B cell (primary cell): Measurements from ENCODE around the gene AKAP9. TPM values are rescaled to one million over a fixed set of nuclear protein-coding genes. Genes with fewer than 3 reads are reported as not detected.
"Not testable (repeated sequence)": the region's sequence is repeated elsewhere in the genome, so short reads cannot be mapped to it uniquely, and the experiment has no call there.

ENCODE experiments used
- ATAC-seq: fragments of 200-7000 bp; cut with Tn5 transposase; one replicate; pipeline ENCODE4 v1.10.0; 2021; ENCODE audit warnings: low read depth, mild to moderate bottlenecking, moderate number of reproducible peaks, moderate library complexity
- CTCF ChIA-PET: fragments of 350-600 bp; sonication (Branson Sonifier 250); formaldehyde crosslinking; loops from one replicate; lab custom pipeline; 2021; ENCODE audit warnings: antibody characterized with exemption, inconsistent platforms; lab: Charles Lee
- POLR2A ChIA-PET: fragments of 350-600 bp; sonication (Branson Sonifier 250); formaldehyde crosslinking; loops from one replicate; lab custom pipeline; 2021; ENCODE audit warnings: antibody characterized with exemption; lab: Charles Lee
- DNase-seq: peaks from one replicate; pipeline ENCODE4 v3.0.0; 2013
- H2AFZ ChIP-seq: 2 replicates; pipeline ENCODE4 v1.6.1; 2012; ENCODE audit warnings: mild to moderate bottlenecking, low read depth, low read length; ENCODE audit not compliant: insufficient read depth, poor library complexity, severe bottlenecking
- H3K27ac ChIP-seq, 2 donors: 1 replicate in 1 of 2; 2 replicates in 1 of 2; pipeline ENCODE4 v1.5.1; 2012 to 2013; ENCODE audit warnings: low read length in 2 of 2, mild to moderate bottlenecking in 2 of 2, moderate library complexity in 1 of 2
- H3K27me3 ChIP-seq, 4 experiments: fragments of 200-600 bp in 1 of 4; sonication (generic) in 1 of 4; replicated peaks in 1 of 4; 1 replicate in 2 of 4; 2 replicates in 2 of 4; pipeline versions ENCODE4 v1.6.1 to v1.7.0; 2013 to 2016; ENCODE audit warnings: low read length in 3 of 4, mild to moderate bottlenecking in 2 of 4, mixed read lengths in 1 of 4, moderate library complexity in 1 of 4; ENCODE audit not compliant: insufficient read depth in 4 of 4, control insufficient read depth in 3 of 4; ENCODE audit errors: control extremely low read depth in 1 of 4
- H3K36me3 ChIP-seq, 2 experiments: replicated peaks in 1 of 2; 1 replicate in 1 of 2; 2 replicates in 1 of 2; pipeline versions ENCODE4 v1.6.1 to v1.7.1; 2013; ENCODE audit warnings: low read length in 1 of 2; ENCODE audit not compliant: insufficient read depth in 2 of 2, control insufficient read depth in 1 of 2; ENCODE audit errors: control extremely low read depth in 1 of 2, extremely low read depth in 1 of 2
- H3K4me1 ChIP-seq, 2 donors: fragments of 200-600 bp in 1 of 2; sonication (generic) in 1 of 2; 1 replicate in 1 of 2; 2 replicates in 1 of 2; pipeline versions ENCODE4 v1.5.1 to v1.6.1; 2013 to 2017; ENCODE audit warnings: low read length in 2 of 2; ENCODE audit not compliant: control insufficient read depth in 2 of 2, insufficient read depth in 2 of 2
- H3K4me2 ChIP-seq: replicated peaks from 2 replicates; pipeline ENCODE3; 2012; ENCODE audit warnings: mild to moderate bottlenecking, low read depth, low read length; ENCODE audit not compliant: poor library complexity, severe bottlenecking
- H3K4me3 ChIP-seq, 5 experiments: fragments of 200-600 bp in 1 of 5; sonication (generic) in 1 of 5; 1 replicate in 3 of 5; 2 replicates in 2 of 5; pipeline versions ENCODE4 v1.5.1 to v1.7.0; 2011 to 2016; ENCODE audit warnings: low read length in 4 of 5, mild to moderate bottlenecking in 4 of 5, low read depth in 2 of 5, control low read depth in 1 of 5, moderate library complexity in 1 of 5; ENCODE audit not compliant: insufficient read depth in 1 of 5; ENCODE audit errors: control extremely low read depth in 1 of 5, extremely low read depth in 1 of 5
- H3K79me2 ChIP-seq: fragments of 200-600 bp; sonication (generic); one replicate; pipeline ENCODE4 v1.6.0; 2016; ENCODE audit warnings: low read length; ENCODE audit not compliant: control insufficient read depth, insufficient read depth
- H3K9ac ChIP-seq: fragments of 200-600 bp; sonication (generic); 2 replicates; pipeline ENCODE4 v1.6.1; 2017; ENCODE audit warnings: mild to moderate bottlenecking, low read length, moderate library complexity
- H3K9me3 ChIP-seq, 3 donors: one replicate each; pipeline versions ENCODE4 v1.6.1 to v1.7.1; 2013; ENCODE audit warnings: low read length in 2 of 3; ENCODE audit not compliant: control insufficient read depth in 2 of 3, insufficient read depth in 1 of 3; ENCODE audit errors: control extremely low read depth in 1 of 3
- H4K20me1 ChIP-seq: 2 replicates; pipeline ENCODE4 v1.6.0; 2012; ENCODE audit warnings: mild to moderate bottlenecking, low read length; ENCODE audit not compliant: insufficient read depth, control insufficient read depth, poor library complexity, severe bottlenecking
- H3K27ac Mint-ChIP-seq: one replicate; pipeline ENCODE4 v1.8.0; 2021; ENCODE audit warnings: mixed read lengths
- H3K27me3 Mint-ChIP-seq: one replicate; pipeline ENCODE4 v1.8.0; 2021; ENCODE audit warnings: mixed read lengths
- H3K4me1 Mint-ChIP-seq: one replicate; pipeline ENCODE4 v1.8.0; 2021; ENCODE audit warnings: mixed read lengths
- H3K4me3 Mint-ChIP-seq: one replicate; pipeline ENCODE4 v1.8.0; 2021; ENCODE audit warnings: mixed read lengths
- H3K9me3 Mint-ChIP-seq: one replicate; pipeline ENCODE4 v1.8.0; 2022; ENCODE audit warnings: mixed read lengths; ENCODE audit not compliant: insufficient read depth
- CTCF ChIP-seq: fragments of 200-600 bp; IDR thresholded peaks from one replicate; pipeline ENCODE4 v1.8.0; 2022; ENCODE audit warnings: antibody characterized with exemption, mild to moderate bottlenecking
- EZH2 ChIP-seq: IDR thresholded peaks from 2 replicates; pipeline ENCODE4 v1.6.1; 2012; ENCODE audit warnings: borderline replicate concordance, low read depth, mild to moderate bottlenecking, moderate library complexity, low read length; ENCODE audit not compliant: insufficient read depth, poor library complexity, severe bottlenecking
- WGBS: methylation state at CpG from one replicate; pipeline ENCODE4 v1.1.5; 2013; ENCODE audit warnings: missing lambda C conversion rate; ENCODE audit not compliant: insufficient coverage; 5-methylcytosine and 5-hydroxymethylcytosine counted together
- intact Hi-C: fragments of 100-400 bp; cut with micrococcal nuclease; formaldehyde crosslinking; loops from one replicate; pipeline ENCODE4 v1.10.0; 2022
- polyA plus RNA-seq: library from polyadenylated mRNA; depleted of rRNA; stranded (reverse); fragments of >200 nt; gene quantifications from 2 replicates; pipeline ENCODE4 v1.2.3, GENCODE V29; 2012
- total RNA-seq, 2 donors: library from RNA; stranded (reverse); fragments of 120-200 nt in 1 of 2; gene quantifications; 1 replicate in 1 of 2; 2 replicates in 1 of 2; pipeline versions ENCODE4 v1.2.3 to v1.2.4, GENCODE V29; 2013 to 2022

The AKAP9 gene
- total and polyA plus RNA-seq, 2 donors (not counting 1 experiment from before 2014, with no cell fraction given): 19.3 to 106 TPM

GRCh38 chr7:92095380-92095779, 154.7 kb downstream of the AKAP9 start:
- POLR2A ChIA-PET: no interaction called here

DNA sequence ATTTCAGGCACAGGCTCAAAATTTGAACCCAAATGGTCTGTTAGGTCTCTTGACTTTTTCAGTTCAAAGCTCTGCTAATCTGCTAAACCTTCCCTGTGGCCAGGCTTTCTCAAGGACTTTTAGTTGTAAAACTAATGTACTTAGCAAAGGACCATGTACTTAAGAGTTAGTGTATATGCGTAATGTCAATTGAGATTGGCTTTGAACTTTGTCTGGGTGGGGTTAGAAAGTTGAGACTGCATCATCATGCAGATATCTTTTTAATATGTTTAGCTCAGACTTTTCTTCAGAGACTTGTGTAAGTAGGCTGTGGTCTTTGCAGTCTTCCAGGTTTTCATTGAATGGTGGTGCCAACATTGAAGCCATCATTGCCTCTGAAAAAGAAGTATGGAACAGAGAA, 159.9 kb downstream of the AKAP9 start:
- no peaks in the 10 kb centered on the region for H3K9me3 ChIP-seq
- ChIA-PET CTCF (interaction anchor here (1.0 kb wide), 1 partner anchor 8 kb away, joined by 3 read pairs; no protein-coding TSS in a partner anchor), POLR2A (no interaction called here)
- Mint-ChIP-seq H3K27me3 (no peaks in the 10 kb centered on the region), H3K4me3 (no peak overlapping the region), H3K4me1 (no peaks in the 10 kb centered on the region), H3K9me3 (no peaks in the 10 kb centered on the region), H3K27ac (no peak overlapping the region)
- H3K27ac ChIP-seq: no peak overlapping the region
- DNase-seq (no peak), ATAC-seq (no peak)
- H3K27me3 ChIP-seq: no peaks in the 10 kb centered on the region
- no peaks in the 10 kb centered on the region for H3K79me2 ChIP-seq
- H3K4me3 ChIP-seq: no peak overlapping the region
- H3K4me2 ChIP-seq: no peak overlapping the region
- H3K36me3 ChIP-seq: peaks cover 20 to 73% of the 10 kb centered on the region in 2 experiments
- no peaks in the 10 kb centered on the region for H4K20me1 ChIP-seq
- no CpG with 5 or more reads among the region's 1 CpG for WGBS
- TF ChIP-seq CTCF (no peak), EZH2 (no peak)
- intact Hi-C loops: no loop called here
- H3K4me1 ChIP-seq: no peaks in the 10 kb centered on the region
- no peak overlapping the region for H3K9ac ChIP-seq
- no peak overlapping the region for H2AFZ ChIP-seq

More at GRCh38 chr7:92095380-92095779, 154.7 kb downstream of the AKAP9 start:
- no peaks in the 10 kb centered on the region for H3K9me3 Mint-ChIP-seq
- Histone ChIP-seq H3K27ac (no peak overlapping the region), H3K9ac (no peak overlapping the region), H3K27me3 (no peaks in the 10 kb centered on the region), H3K9me3 (no peaks in the 10 kb centered on the region), H3K4me2 (no peak overlapping the region), H3K79me2 (no peaks in the 10 kb centered on the region), H3K4me1 (no peaks in the 10 kb centered on the region), H3K36me3 (peaks cover 24 to 62% of the 10 kb centered on the region in 2 experiments), H4K20me1 (no peaks in the 10 kb centered on the region), H3K4me3 (no peak overlapping the region), H2AFZ (no peak overlapping the region)
- ATAC-seq: no peak
- CTCF ChIA-PET: no interaction called here
- no peaks in the 10 kb centered on the region for H3K27me3 Mint-ChIP-seq
- no CpG with 5 or more reads among the region's 1 CpG for WGBS
- H3K4me3 Mint-ChIP-seq: no peak overlapping the region
- intact Hi-C loops: no loop called here
- no peak overlapping the region for H3K27ac Mint-ChIP-seq
- H3K4me1 Mint-ChIP-seq: no peaks in the 10 kb centered on the region
- no peak for DNase-seq
- TF ChIP-seq EZH2 (no peak), CTCF (no peak)

DNA sequence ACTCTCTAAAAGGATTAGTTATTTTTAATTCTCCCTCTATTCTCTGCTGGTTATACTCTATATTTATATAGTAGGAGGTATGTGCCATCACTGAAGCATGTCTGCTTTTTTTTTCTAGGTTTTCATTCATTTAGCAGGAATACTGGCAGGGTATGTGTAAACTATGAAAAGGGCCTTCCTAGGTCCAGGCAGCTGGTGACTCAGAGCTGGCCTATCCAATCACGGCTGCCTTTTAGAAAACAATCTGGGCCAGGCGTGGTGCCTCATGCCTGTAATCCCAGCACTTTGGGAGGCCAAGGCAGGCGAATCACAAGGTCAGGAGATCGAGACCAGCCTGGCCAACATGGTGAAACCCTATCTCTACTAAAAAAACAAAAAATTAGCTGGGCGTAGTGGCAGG, 162.2 kb downstream of the AKAP9 start:
- H4K20me1 ChIP-seq, H3K27me3 ChIP-seq, DNase-seq, H3K4me2 ChIP-seq, H3K27ac Mint-ChIP-seq, H3K4me3 ChIP-seq, H3K9me3 ChIP-seq, H3K27me3 Mint-ChIP-seq, POLR2A ChIA-PET, H3K9ac ChIP-seq, H3K4me3 Mint-ChIP-seq, H3K79me2 ChIP-seq, H2AFZ ChIP-seq, intact Hi-C loops, H3K4me1 Mint-ChIP-seq, H3K9me3 Mint-ChIP-seq, CTCF ChIA-PET, H3K4me1 ChIP-seq, ATAC-seq, H3K27ac ChIP-seq: not testable (repeated sequence)
- 98% methylated on average over 5 of the region's 5 CpGs for WGBS
- peaks cover 19 to 61% of the 10 kb centered on the region in 2 experiments for H3K36me3 ChIP-seq
